Ureter (tissue), 1 donor: ENCODE measurements around the gene TEX13B. TPM values are rescaled to one million over a fixed set of nuclear protein-coding genes. Genes with fewer than 3 reads are reported as not detected.

Experiments
- DNase-seq: peaks from one replicate; pipeline ENCODE4 v3.0.0-alpha.2; 2020; ENCODE audit warnings: low spot score
- total RNA-seq: library from RNA; stranded (reverse); gene quantifications from one replicate; pipeline ENCODE4 v1.2.4, GENCODE V29; 2023
- donor health status: DM: yes; HTN: yes; CAD: no.

Gene TEX13B
- total RNA-seq, 1 donor from 2014 or later: not detected

DNA sequence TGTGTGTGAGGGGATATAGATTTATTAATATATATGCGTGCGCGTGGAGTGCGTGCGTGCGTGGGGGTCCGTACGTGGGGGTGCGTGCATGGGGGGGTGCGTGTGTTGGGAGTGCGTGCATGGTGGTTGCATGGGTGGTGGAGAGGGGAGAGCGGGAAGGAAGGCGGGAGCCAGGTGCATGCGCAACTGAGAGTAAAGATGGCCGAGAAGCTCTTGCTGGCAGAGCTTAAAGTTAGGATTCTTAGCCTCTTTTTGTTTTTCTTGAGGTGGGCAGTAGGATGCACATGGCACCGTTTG lies 45.8 kb downstream of the TEX13B start:
- DNase-seq: no peak

DNA sequence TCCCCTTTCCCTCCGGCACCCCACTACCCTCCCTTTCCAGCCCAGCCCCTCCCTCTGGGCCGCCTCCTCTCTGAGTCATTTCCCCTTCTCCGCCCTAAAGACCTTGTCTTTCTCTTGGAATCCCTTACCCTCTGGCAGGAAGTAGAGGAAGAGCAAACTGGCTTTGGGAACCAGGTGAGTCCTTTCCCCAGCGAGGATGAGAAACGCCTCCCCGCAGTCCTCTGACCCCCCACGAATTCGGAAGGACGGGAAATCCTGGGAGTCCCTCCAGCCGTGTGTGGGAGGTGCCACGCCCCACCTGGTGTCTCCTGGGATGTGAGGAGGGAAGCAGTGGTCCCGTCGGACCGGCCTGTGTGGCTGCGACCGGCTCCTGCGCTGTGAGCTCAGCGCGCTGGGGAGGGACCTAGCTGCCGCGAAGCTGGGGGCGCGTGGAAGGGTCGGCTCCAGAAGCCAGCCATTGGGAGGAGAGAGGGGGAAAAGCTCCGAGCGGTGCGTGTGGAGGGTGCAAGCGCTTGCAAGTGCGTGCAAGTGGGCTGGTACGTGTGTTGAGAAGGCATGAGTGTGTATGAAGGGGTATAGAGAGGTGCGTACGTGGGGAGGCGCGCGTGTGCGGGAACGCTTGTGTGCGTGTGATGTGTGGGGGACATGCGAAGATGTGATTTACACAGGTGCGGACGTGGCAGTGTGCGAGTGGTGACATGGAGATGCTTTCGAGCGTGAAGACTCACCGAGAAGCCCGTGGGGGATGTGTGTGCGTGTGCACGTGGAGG lies 46.3 kb downstream of the TEX13B start:
- no peak for DNase-seq

DNA sequence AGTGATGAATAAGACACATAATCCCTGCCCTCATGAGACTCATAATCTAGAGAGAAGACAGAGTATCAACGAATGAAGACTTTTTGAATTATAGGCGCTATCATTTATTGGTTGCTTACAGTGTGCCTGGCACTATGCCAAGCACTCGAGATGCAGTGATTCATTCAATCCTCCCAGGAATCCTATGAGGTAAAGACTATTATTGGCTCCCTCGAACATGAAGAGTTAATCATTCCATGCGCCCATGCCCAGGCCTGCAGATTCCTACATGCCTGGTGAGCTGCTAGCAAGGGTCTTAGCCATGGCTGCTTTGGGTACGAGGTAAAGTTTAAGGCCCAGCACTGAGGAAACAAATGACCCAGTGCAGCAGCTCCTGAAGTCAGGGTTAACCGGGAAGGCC lies 47.0 kb downstream of the TEX13B start:
- DNase-seq: no peak

DNA sequence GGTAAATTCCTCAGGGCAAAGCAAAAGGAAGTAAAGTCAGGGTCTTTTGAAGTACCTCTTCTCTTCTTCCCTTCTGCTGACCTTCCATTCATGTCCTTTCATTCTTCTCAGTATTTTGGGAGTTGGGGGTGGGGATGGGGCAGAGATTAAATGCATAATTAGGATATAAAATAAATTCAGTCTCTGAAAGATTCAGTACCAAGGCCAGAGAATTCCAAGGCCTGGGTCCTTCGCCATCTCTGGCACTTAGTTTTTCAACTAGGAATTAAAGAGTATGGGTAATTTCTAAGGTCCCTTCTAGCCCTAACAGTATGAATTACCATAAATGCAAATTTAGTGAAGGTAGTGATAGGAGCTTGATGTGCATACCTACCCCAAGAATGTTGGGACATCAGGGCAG lies 47.9 kb downstream of the TEX13B start:
- no peak for DNase-seq

Other genes starting within 250 kb of the TEX13B start
- gene TSC22D3, start 206.6 kb downstream of the TEX13B start, total RNA-seq: 240 TPM
- gene NCBP2L, start 204.6 kb downstream of the TEX13B start, total RNA-seq: not detected
- 29.9 TPM for gene MID2, start 156.5 kb downstream of the TEX13B start, total RNA-seq
- gene VSIG1, start 62.7 kb upstream of the TEX13B start, total RNA-seq: 1.7 TPM
- 32.9 TPM for gene PSMD10, start 109.2 kb upstream of the TEX13B start, total RNA-seq
- 12.4 TPM for gene ATG4A, start 109.4 kb upstream of the TEX13B start, total RNA-seq